ENCODE data around the gene WDR83. TPM values are rescaled to one million over a fixed set of nuclear protein-coding genes. Genes with fewer than 3 reads are reported as not detected.

Gene WDR83
- total and polyA plus RNA-seq, 2 donors (not counting 3 experiments of a cell fraction or from before 2014, with no cell fraction given), result 10.5 to 11.8 TPM

DNA sequence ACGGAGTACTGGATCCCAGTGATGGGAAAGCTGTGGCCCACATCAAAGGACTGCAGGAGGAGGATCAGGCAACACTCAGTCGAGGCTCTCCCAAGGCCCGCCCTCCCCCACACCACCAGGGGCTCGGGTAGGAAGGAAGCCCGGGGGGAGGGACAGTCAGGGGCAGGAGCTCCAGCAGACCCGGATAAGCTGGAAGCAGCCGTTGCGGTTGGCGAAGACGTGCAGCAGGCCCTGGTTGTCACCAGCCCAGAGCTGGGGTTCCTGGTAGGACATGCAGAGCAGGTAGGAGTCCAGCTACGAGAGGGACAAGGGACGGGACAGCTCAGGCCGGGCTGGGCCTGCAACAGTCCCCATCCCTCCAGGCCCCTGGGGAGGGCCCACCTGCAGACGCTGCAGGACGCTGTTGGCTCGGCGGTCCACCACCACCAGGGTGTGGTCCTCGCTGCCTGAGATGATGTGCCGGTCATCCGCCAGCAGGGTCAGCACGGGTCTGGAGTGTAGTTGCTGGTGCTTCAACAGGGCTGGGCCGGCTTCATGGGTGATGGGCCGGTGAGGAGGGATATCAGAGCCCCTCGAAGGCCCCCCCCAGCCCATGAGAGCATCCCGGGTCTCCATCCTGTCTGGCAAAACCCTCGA, 23.1 kb downstream of the WDR83 start:
- intact Hi-C loops (cut with micrococcal nuclease), result no loop called here
- CTCF ChIA-PET, result no interaction called here
- TF ChIP-seq EZH2 (IDR thresholded peaks at IDR 0.05; ENCODE audit: borderline replicate concordance, low read depth, low read length, severe bottlenecking) (no peak), MYC (IDR thresholded peaks at IDR 0.05; ENCODE audit: low read depth, low read length) (no peak), POLR2A (IDR thresholded peaks at IDR 0.05; ENCODE audit: low read depth, low read length) (no peak), POLR2AphosphoS5 (IDR thresholded peaks at IDR 0.05; ENCODE audit: insufficient read depth, low read depth, low read length) (no peak), GATA2 (IDR thresholded peaks at IDR 0.05; ENCODE audit: insufficient read depth, insufficient read length, low read depth, low read length) (no peak), CTCF (IDR thresholded peaks at IDR 0.05; ENCODE audit: extremely low read depth in 1 of 2, insufficient read depth in 1 of 2, low read depth in 1 of 2, low read length in 2 of 2) (no peak), FOS (IDR thresholded peaks at IDR 0.05; ENCODE audit: borderline replicate concordance, insufficient read depth, low read length) (no peak)
- TF ChIP-seq, protein P1, sequence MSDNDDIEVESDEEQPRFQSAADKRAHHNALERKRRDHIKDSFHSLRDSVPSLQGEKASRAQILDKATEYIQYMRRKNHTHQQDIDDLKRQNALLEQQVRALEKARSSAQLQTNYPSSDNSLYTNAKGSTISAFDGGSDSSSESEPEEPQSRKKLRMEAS (IDR thresholded peaks at IDR 0.05; ENCODE audit: insufficient read depth, insufficient read length), result no peak

More for the DNA sequence above, 23.1 kb downstream of the WDR83 start:
- Histone ChIP-seq H3K4me3 (replicated peaks in 1 of 3; ENCODE audit: insufficient read depth in 1 of 3, low read depth in 1 of 3, low read length in 3 of 3) (no peak overlapping the region), H2AFZ (ENCODE audit: low read depth, low read length) (no peak overlapping the region), H3K36me3 (ENCODE audit: control insufficient read depth in 2 of 2, extremely low read depth in 1 of 2, insufficient read depth in 2 of 2, low read length in 2 of 2) (no peaks in the 10 kb centered on the region), H3K9ac (replicated peaks; ENCODE audit: extremely low read depth, insufficient read depth, low read length) (no peak overlapping the region), H3K4me1 (ENCODE audit: control insufficient read depth, extremely low read depth, insufficient read depth, low read length) (no peaks in the 10 kb centered on the region), H3K9me3 (replicated peaks; ENCODE audit: control insufficient read depth, insufficient read depth, low read length) (no peaks in the 10 kb centered on the region), H3K27ac (ENCODE audit: insufficient read depth, low read depth, low read length) (no peak overlapping the region), H4K20me1 (replicated peaks; ENCODE audit: control insufficient read depth, extremely low read depth, insufficient read depth, low read length) (no peaks in the 10 kb centered on the region), H3K9me1 (replicated peaks; ENCODE audit: control insufficient read depth, extremely low read depth, insufficient read depth, low read length) (no peaks in the 10 kb centered on the region), H3K27me3 (ENCODE audit: control insufficient read depth in 2 of 2, insufficient read depth in 2 of 2, low read length in 2 of 2) (no peaks in the 10 kb centered on the region), H3K4me2 (ENCODE audit: insufficient read depth, low read length) (no peak overlapping the region), H3K79me2 (ENCODE audit: control insufficient read depth, insufficient read depth, low read length) (no peaks in the 10 kb centered on the region)
- BruUV-seq (replicated peaks), result no TSS peak
- no peak for FAIRE-seq
- dilution Hi-C loops (cut with MboI; ENCODE audit: extremely low pct_ligation_motif_present, low sequenced_read_pairs), result no loop called here
- no peak for DNase-seq (ENCODE audit: low read depth, low spot score)
- POLR2A ChIA-PET, result no interaction called here
